Upper lobe of left lung (tissue), 6 donors: Measurements from ENCODE around the gene FMN2. TPM values are rescaled to one million over a fixed set of nuclear protein-coding genes. Genes with fewer than 3 reads are reported as not detected.

Experiments
- ATAC-seq, 2 donors: fragments of 200-7000 bp; cut with Tn5 transposase; one replicate each; pipeline ENCODE4 v1.9.1; 2022; ENCODE audit warnings: mild to moderate bottlenecking in 2 of 2, moderate library complexity in 2 of 2; ENCODE audit not compliant: low FRiP score in 2 of 2
- DNase-seq, 2 donors: peaks; one replicate each; pipeline ENCODE4 v3.0.0-alpha.2; 2019 to 2020
- H3K27ac ChIP-seq, 4 donors: fragments of 200-600 bp; sonication (generic); one replicate each; pipeline ENCODE4 v1.5.1; 2016 to 2019
- H3K27me3 ChIP-seq, 4 donors: fragments of 200-600 bp; sonication (generic); one replicate each; pipeline ENCODE4 v1.5.1; 2017 to 2019
- H3K36me3 ChIP-seq, 4 donors: fragments of 200-600 bp; sonication (generic); one replicate each; pipeline ENCODE4 v1.5.1; 2016 to 2019
- H3K4me1 ChIP-seq, 4 donors: fragments of 200-600 bp; sonication (generic); one replicate each; pipeline ENCODE4 v1.5.1; 2018 to 2019
- H3K4me3 ChIP-seq, 4 donors: fragments of 200-600 bp; sonication (generic); one replicate each; pipeline ENCODE4 v1.5.1; 2017 to 2019; ENCODE audit warnings: mild to moderate bottlenecking in 2 of 4, moderate library complexity in 1 of 4
- H3K9me3 ChIP-seq, 4 donors: fragments of 200-600 bp; sonication (generic); one replicate each; pipeline ENCODE4 v1.5.1; 2018 to 2019
- CTCF ChIP-seq, 6 experiments: fragments of 450-650 bp in 4 of 6; fragments of 200-600 bp in 2 of 6; sonication (generic) in 2 of 6; IDR thresholded peaks; one replicate each; pipeline ENCODE4 v1.5.1; 2016 to 2019; ENCODE audit warnings: antibody characterized with exemption in 6 of 6
- EP300 ChIP-seq, 4 donors: sonication (generic); formaldehyde crosslinking; IDR thresholded peaks; one replicate each; pipeline ENCODE4 v1.5.1; 2017; ENCODE audit warnings: antibody characterized with exemption in 4 of 4, control low read depth in 2 of 4
- POLR2A ChIP-seq, 4 donors: fragments of 450-650 bp; IDR thresholded peaks; one replicate each; pipeline ENCODE4 v1.5.1; 2016 to 2017; ENCODE audit warnings: antibody characterized with exemption in 4 of 4, mild to moderate bottlenecking in 2 of 4
- POLR2AphosphoS5 ChIP-seq, 2 donors: sonication (generic); formaldehyde crosslinking; IDR thresholded peaks; one replicate each; pipeline ENCODE4 v1.5.1; 2017; ENCODE audit warnings: antibody characterized with exemption in 2 of 2
- WGBS, 2 donors: methylation state at CpG; one replicate each; pipeline ENCODE4 v1.1.5; 2017 to 2018; 5-methylcytosine and 5-hydroxymethylcytosine counted together
- total RNA-seq, 6 donors: library from RNA; depleted of rRNA in 4 of 6; stranded (reverse); fragments of >200 nt in 4 of 6; gene quantifications; one replicate each; pipeline versions ENCODE4 v1.1.0 to v1.2.1, GENCODE V29; 2016 to 2021
- donor health status: DM: no; HTN: no; CAD: no; lungs with moderate emphysema.
- donor health status: DM: no; HTN: yes; CAD: no; lungs with severe emphysema.

FMN2 gene
- total RNA-seq, 6 donors from 2014 or later = 0.06 to 1.0 (median 0.54) TPM; not detected in 1

- Histone ChIP-seq H3K27ac (no peak overlapping the region), H3K4me1 (no peaks in the 10 kb centered on the region), H3K27me3 (no peaks in the 10 kb centered on the region), H3K36me3 (no peaks in the 10 kb centered on the region), H3K4me3 (no peak overlapping the region), H3K9me3 (no peaks in the 10 kb centered on the region)
- TF ChIP-seq CTCF (IDR thresholded peaks at IDR 0.05) (no peak), POLR2A (IDR thresholded peaks at IDR 0.05) (no peak), POLR2AphosphoS5 (IDR thresholded peaks at IDR 0.05) (no peak), EP300 (IDR thresholded peaks at IDR 0.05) (no peak)
- ATAC-seq (no peak), DNase-seq (no peak)
- WGBS, 2 donors = 22 to 40% methylated on average over 3 of the region's 3 CpGs
Measured at GRCh38 chr1:240294566-240294965, 202.9 kb downstream of the FMN2 start.

- ATAC-seq = no peak
- Histone ChIP-seq H3K4me1 (no peaks in the 10 kb centered on the region), H3K9me3 (no peaks in the 10 kb centered on the region), H3K27me3 (no peaks in the 10 kb centered on the region), H3K36me3 (no peaks in the 10 kb centered on the region), H3K4me3 (no peak overlapping the region), H3K27ac (no peak overlapping the region)
- TF ChIP-seq POLR2AphosphoS5 (IDR thresholded peaks at IDR 0.05) = no peak
- TF ChIP-seq CTCF (IDR thresholded peaks at IDR 0.05) = no peak
- no peak for TF ChIP-seq EP300 (IDR thresholded peaks at IDR 0.05)
- TF ChIP-seq POLR2A (IDR thresholded peaks at IDR 0.05) = no peak
- WGBS, 2 donors = 90 to 92% methylated on average over 2 of the region's 2 CpGs
- no peak for DNase-seq
Measured at GRCh38 chr1:240295811-240296210, 204.1 kb downstream of the FMN2 start.

- Histone ChIP-seq H3K27me3 (no peaks in the 10 kb centered on the region), H3K36me3 (no peaks in the 10 kb centered on the region), H3K4me1 (no peaks in the 10 kb centered on the region), H3K9me3 (no peaks in the 10 kb centered on the region), H3K27ac (no peak overlapping the region), H3K4me3 (no peak overlapping the region)
- WGBS, 2 donors = 70 to 72% methylated on average over 5 of the region's 5 CpGs
- no peak for TF ChIP-seq CTCF (IDR thresholded peaks at IDR 0.05)
- TF ChIP-seq EP300 (IDR thresholded peaks at IDR 0.05) = no peak
- no peak for TF ChIP-seq POLR2AphosphoS5 (IDR thresholded peaks at IDR 0.05)
- no peak for TF ChIP-seq POLR2A (IDR thresholded peaks at IDR 0.05)
- ATAC-seq (no peak), DNase-seq (peak in 1 of 2 donors; percentile 22)
Measured at GRCh38 chr1:240304466-240304865, 212.8 kb downstream of the FMN2 start.

- Histone ChIP-seq H3K27ac (no peak overlapping the region), H3K4me3 (no peak overlapping the region), H3K9me3 (no peaks in the 10 kb centered on the region), H3K36me3 (no peaks in the 10 kb centered on the region), H3K4me1 (no peaks in the 10 kb centered on the region), H3K27me3 (no peaks in the 10 kb centered on the region)
- DNase-seq (no peak), ATAC-seq (no peak)
- WGBS, 2 donors = 65 to 71% methylated on average over 2 of the region's 2 CpGs
- TF ChIP-seq POLR2AphosphoS5 (IDR thresholded peaks at IDR 0.05) (no peak), POLR2A (IDR thresholded peaks at IDR 0.05) (no peak), CTCF (IDR thresholded peaks at IDR 0.05) (no peak), EP300 (IDR thresholded peaks at IDR 0.05) (no peak)
Measured at GRCh38 chr1:240306673-240307072, 215.0 kb downstream of the FMN2 start.

GRCh38 chr1:240308096-240308495, 216.4 kb downstream of the FMN2 start:
- no peaks in the 10 kb centered on the region for H3K36me3 ChIP-seq
- ATAC-seq (no peak), DNase-seq (no peak)
- WGBS, 2 donors = 77 to 79% methylated on average over 3 of the region's 3 CpGs
- H3K4me3 ChIP-seq = no peak overlapping the region
- no peak for TF ChIP-seq EP300 (IDR thresholded peaks at IDR 0.05)
- TF ChIP-seq CTCF (IDR thresholded peaks at IDR 0.05) = no peak
- TF ChIP-seq POLR2AphosphoS5 (IDR thresholded peaks at IDR 0.05) = no peak
- TF ChIP-seq POLR2A (IDR thresholded peaks at IDR 0.05) = no peak
- H3K4me1 ChIP-seq = no peaks in the 10 kb centered on the region
- no peaks in the 10 kb centered on the region for H3K27me3 ChIP-seq
- no peak overlapping the region for H3K27ac ChIP-seq
- no peaks in the 10 kb centered on the region for H3K9me3 ChIP-seq
